Muscle layer of colon (tissue), 2 donors: ENCODE results near the gene SPPL3.

Source experiments
- H3K27ac ChIP-seq: one replicate; pipeline ENCODE4 v1.7.0; 2013; ENCODE audit warnings: low read depth, mild to moderate bottlenecking, low read length, moderate library complexity
- H3K27me3 ChIP-seq, 2 donors: one replicate each; pipeline ENCODE4 v1.7.0; 2013; ENCODE audit warnings: low read length in 2 of 2, mild to moderate bottlenecking in 2 of 2; ENCODE audit not compliant: insufficient read depth in 2 of 2, control insufficient read depth in 1 of 2
- H3K36me3 ChIP-seq: one replicate; pipeline ENCODE4 v1.7.0; 2013; ENCODE audit warnings: mild to moderate bottlenecking, low read length; ENCODE audit not compliant: insufficient read depth
- H3K4me1 ChIP-seq: one replicate; pipeline ENCODE4 v1.7.0; 2013; ENCODE audit warnings: mild to moderate bottlenecking, low read length; ENCODE audit not compliant: insufficient read depth
- H3K4me3 ChIP-seq, 2 donors: one replicate each; pipeline ENCODE4 v1.7.0; 2013; ENCODE audit warnings: low read length in 2 of 2, low read depth in 1 of 2, mild to moderate bottlenecking in 1 of 2, moderate library complexity in 1 of 2
- H3K9ac ChIP-seq: one replicate; pipeline ENCODE4 v1.7.0; 2013; ENCODE audit warnings: low read length
- H3K9me3 ChIP-seq: one replicate; pipeline ENCODE4 v1.7.0; 2013; ENCODE audit warnings: mild to moderate bottlenecking, low read length
- donor health status: abdominal sarcoma.
- donor health status: Adenocarcinoma of cecum.

SPPL3 gene

GRCh38 chr12:120787889-120788288 is 116.3 kb downstream of the SPPL3 start:
- Histone ChIP-seq H3K27me3 (no peaks in the 10 kb centered on the region), H3K4me3 (no peak overlapping the region), H3K27ac (no peak overlapping the region), H3K9me3 (no peaks in the 10 kb centered on the region), H3K9ac (no peak overlapping the region), H3K4me1 (no peaks in the 10 kb centered on the region), H3K36me3 (peaks cover 13% of the 10 kb centered on the region)

GRCh38 chr12:120784804-120785203 is 119.4 kb downstream of the SPPL3 start:
- H3K4me3 ChIP-seq, result no peak overlapping the region
- H3K27ac ChIP-seq, result no peak overlapping the region
- H3K27me3 ChIP-seq, result no peaks in the 10 kb centered on the region
- H3K36me3 ChIP-seq, result peaks cover 26% of the 10 kb centered on the region
- H3K9me3 ChIP-seq, result no peaks in the 10 kb centered on the region
- no peak overlapping the region for H3K9ac ChIP-seq
- H3K4me1 ChIP-seq, result no peaks in the 10 kb centered on the region

- no peak overlapping the region for H3K27ac ChIP-seq
- H3K27me3 ChIP-seq, result no peaks in the 10 kb centered on the region
- H3K36me3 ChIP-seq, result peaks cover 32% of the 10 kb centered on the region
- H3K4me3 ChIP-seq, result no peak overlapping the region
- no peaks in the 10 kb centered on the region for H3K4me1 ChIP-seq
- H3K9me3 ChIP-seq, result no peaks in the 10 kb centered on the region
- no peak overlapping the region for H3K9ac ChIP-seq
Observed at GRCh38 chr12:120783197-120783596, 121.0 kb downstream of the SPPL3 start.

GRCh38 chr12:120775862-120776552 is 128.2 kb downstream of the SPPL3 start:
- H3K4me3 ChIP-seq, result no peak overlapping the region
- no peak overlapping the region for H3K27ac ChIP-seq

GRCh38 chr12:120774169-120774916 is 129.8 kb downstream of the SPPL3 start:
- H3K27ac ChIP-seq, result no peak overlapping the region
- no peaks in the 10 kb centered on the region for H3K4me1 ChIP-seq
- H3K9me3 ChIP-seq, result no peaks in the 10 kb centered on the region
- peaks cover 28% of the 10 kb centered on the region for H3K36me3 ChIP-seq
- H3K27me3 ChIP-seq, result no peaks in the 10 kb centered on the region
- H3K9ac ChIP-seq, result no peak overlapping the region
- H3K4me3 ChIP-seq, result no peak overlapping the region

More at GRCh38 chr12:120775862-120776552, 128.2 kb downstream of the SPPL3 start:
- H3K9ac ChIP-seq, result no peak overlapping the region
- H3K4me1 ChIP-seq, result no peaks in the 10 kb centered on the region
- H3K36me3 ChIP-seq, result peaks cover 28% of the 10 kb centered on the region
- H3K27me3 ChIP-seq, result no peaks in the 10 kb centered on the region
- no peaks in the 10 kb centered on the region for H3K9me3 ChIP-seq

GRCh38 chr12:120771097-120771496 is 133.1 kb downstream of the SPPL3 start:
- H3K9ac ChIP-seq, result no peak overlapping the region
- no peak overlapping the region for H3K4me3 ChIP-seq
- peaks cover 49% of the 10 kb centered on the region for H3K36me3 ChIP-seq
- H3K27ac ChIP-seq, result no peak overlapping the region
- H3K4me1 ChIP-seq, result no peaks in the 10 kb centered on the region
- H3K9me3 ChIP-seq, result no peaks in the 10 kb centered on the region
- H3K27me3 ChIP-seq, result no peaks in the 10 kb centered on the region

- Histone ChIP-seq H3K4me1 (peaks cover 1% of the 10 kb centered on the region), H3K9me3 (no peaks in the 10 kb centered on the region), H3K27me3 (no peaks in the 10 kb centered on the region), H3K27ac (no peak overlapping the region), H3K36me3 (peaks cover 65% of the 10 kb centered on the region), H3K9ac (no peak overlapping the region), H3K4me3 (no peak overlapping the region)
Observed at GRCh38 chr12:120767071-120768024, 136.8 kb downstream of the SPPL3 start.

GRCh38 chr12:120766566-120766965 is 137.6 kb downstream of the SPPL3 start:
- Histone ChIP-seq H3K27me3 (no peaks in the 10 kb centered on the region), H3K4me1 (peaks cover 9% of the 10 kb centered on the region), H3K9ac (no peak overlapping the region), H3K4me3 (no peak overlapping the region), H3K9me3 (no peaks in the 10 kb centered on the region), H3K36me3 (peaks cover 62% of the 10 kb centered on the region), H3K27ac (no peak overlapping the region)

GRCh38 chr12:120764816-120765215 is 139.3 kb downstream of the SPPL3 start:
- H3K4me1 ChIP-seq, result peaks cover 19% of the 10 kb centered on the region
- H3K9me3 ChIP-seq, result no peaks in the 10 kb centered on the region
- H3K36me3 ChIP-seq, result peaks cover 69% of the 10 kb centered on the region
- no peaks in the 10 kb centered on the region for H3K27me3 ChIP-seq
- no peak overlapping the region for H3K27ac ChIP-seq
- no peak overlapping the region for H3K9ac ChIP-seq
- no peak overlapping the region for H3K4me3 ChIP-seq

GRCh38 chr12:120763250-120763649 is 140.9 kb downstream of the SPPL3 start:
- Histone ChIP-seq H3K27me3 (no peaks in the 10 kb centered on the region), H3K9ac (no peak overlapping the region), H3K4me1 (peaks cover 19% of the 10 kb centered on the region), H3K4me3 (no peak overlapping the region), H3K9me3 (no peaks in the 10 kb centered on the region), H3K36me3 (peaks cover 61% of the 10 kb centered on the region), H3K27ac (no peak overlapping the region)

- Histone ChIP-seq H3K4me3 (peak overlapping the region in 1 of 2 donors; percentile 37), H3K36me3 (peaks cover 50% of the 10 kb centered on the region)
Observed at GRCh38 chr12:120762086-120762485, 142.1 kb downstream of the SPPL3 start.

More at GRCh38 chr12:120762086-120762485, 142.1 kb downstream of the SPPL3 start:
- H3K27me3 ChIP-seq, result no peaks in the 10 kb centered on the region
- no peaks in the 10 kb centered on the region for H3K9me3 ChIP-seq
- peak overlapping the region; percentile 40 for H3K27ac ChIP-seq
- H3K4me1 ChIP-seq, result peaks cover 19% of the 10 kb centered on the region
- peak overlapping the region; percentile 38 for H3K9ac ChIP-seq
